Amniotic stem cell (primary cell): ENCODE results near the gene COPE.

ENCODE experiments used
- DNase-seq: peaks from one replicate; lab custom pipeline; 2025; lab: John Stamatoyannopoulos, UW

The COPE gene

DNA sequence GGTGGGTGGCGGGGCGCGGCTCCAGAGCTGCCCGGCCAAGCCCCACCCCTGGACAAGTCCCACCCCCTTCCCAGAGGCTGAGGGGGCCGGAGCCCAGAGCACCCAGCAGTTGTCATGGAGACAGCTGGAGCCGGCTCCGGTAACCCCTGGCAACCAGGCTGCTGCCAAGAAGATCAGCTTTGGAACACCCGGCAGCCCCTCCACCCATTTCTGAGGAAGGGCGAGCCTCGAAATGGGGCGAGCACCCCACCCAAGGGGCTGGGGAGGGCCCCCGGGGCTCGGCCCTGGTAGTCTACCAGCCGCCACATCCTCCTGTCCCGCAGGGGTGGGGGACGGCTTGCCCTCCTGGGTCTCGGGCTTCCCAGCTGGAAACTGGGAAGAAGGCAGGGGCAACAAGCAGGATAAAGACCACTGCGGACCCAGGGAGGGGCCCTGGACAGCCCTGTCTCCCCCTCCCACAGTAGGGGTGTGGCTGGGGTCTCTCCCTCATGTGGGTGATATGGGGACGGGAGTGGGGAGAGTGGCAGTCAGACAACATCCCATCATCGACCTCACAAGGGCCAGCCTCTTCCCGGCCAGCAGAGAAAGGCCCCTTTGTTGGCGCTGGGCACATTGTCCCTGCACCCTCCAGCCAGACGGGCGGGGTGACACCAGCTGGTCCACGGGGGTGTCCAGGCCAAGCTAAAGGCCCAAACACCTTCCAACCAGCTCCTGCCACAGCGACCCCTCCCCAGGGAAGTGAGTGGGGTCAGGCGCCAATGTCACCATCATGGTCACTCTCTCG, 24.7 kb downstream of the COPE start:
- no peak for DNase-seq

DNA sequence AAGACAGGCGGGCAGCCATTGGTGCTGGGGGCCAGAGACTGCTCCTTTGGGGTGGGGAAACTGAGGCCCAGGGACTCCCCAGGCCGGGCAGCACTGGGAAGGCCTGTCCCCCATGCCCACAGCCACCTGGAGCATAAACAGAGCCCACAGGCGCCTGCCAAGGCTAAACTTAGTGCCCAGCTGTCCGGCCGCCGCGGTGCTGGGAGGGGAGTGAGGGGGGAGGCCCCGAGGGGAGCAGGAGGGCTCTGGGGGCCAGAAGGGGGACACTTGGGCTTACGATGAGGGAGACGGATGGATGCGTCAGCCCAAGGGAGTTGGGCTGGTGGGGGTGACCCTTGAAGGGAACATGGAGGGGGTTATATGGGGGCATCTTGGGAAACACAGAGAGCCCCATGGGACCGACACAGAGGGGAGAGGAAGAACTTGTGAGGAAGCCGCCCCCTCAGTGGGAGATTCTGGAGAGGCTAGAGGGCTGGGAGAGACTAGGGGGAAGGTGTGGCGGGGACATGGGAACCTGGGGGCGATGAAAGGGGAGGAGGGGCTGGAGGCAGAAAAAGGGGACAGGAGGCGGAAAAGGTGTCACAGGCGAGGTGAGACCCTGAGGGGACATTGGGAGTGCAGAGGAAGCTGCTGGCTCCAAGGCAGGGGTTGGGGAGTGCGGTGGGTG, 25.5 kb downstream of the COPE start:
- DNase-seq: no peak

DNA sequence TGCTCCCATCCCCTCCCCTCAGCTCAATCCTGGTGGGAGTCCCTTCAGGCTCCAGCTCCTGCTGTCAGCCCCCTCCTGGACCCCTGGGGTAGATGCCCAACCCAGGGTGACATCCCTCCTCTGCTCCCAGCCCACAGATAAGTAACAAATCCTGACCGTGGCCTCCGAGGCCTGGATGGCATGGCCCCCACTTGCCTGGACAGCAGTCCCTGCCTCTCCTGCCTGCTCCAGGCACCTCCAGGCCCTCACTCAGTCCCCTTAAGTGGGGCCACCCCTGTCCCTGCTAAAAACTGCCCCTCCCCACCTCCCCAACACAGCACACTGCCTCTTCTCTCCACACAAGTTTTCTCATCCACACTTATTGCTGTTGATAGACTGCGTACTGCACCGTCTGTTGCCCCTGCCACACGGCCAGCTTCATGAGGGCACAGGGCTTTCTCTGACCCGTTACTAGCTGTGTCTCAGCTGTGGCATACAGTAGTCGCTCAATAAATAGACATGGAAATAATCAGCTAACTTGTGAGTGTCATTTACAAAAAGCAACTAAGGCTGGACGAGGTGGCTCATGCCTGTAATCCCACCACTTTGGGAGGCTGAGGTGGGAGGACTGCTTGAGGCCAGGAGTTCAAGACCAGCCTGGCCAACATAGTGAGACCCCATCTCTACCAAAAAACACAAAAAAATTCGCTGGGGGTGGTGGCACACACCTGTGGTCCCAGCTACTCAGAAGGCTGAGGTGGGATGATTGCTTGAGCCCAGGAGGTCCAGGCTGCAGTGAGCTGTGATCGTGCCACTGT, 29.0 kb downstream of the COPE start:
- DNase-seq: no peak

DNA sequence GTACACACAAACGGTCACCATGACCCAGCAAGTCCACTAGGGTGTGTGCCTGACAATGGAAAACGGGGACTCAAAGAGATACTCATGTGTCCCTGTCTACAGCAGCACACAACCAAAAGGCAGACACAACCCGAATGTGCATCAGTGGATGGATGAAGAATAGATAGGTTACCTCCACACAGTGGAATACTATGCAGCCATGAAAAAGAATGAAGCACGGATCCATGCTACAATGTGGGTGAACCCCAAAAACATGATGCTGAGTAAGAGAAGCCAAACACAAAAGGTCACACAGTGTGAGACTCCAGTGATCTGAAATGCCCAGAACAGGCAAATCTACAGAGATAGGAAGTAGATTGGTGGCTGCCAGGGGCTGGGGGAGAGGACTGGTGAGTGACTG, 32.2 kb downstream of the COPE start:
- DNase-seq: no peak

DNA sequence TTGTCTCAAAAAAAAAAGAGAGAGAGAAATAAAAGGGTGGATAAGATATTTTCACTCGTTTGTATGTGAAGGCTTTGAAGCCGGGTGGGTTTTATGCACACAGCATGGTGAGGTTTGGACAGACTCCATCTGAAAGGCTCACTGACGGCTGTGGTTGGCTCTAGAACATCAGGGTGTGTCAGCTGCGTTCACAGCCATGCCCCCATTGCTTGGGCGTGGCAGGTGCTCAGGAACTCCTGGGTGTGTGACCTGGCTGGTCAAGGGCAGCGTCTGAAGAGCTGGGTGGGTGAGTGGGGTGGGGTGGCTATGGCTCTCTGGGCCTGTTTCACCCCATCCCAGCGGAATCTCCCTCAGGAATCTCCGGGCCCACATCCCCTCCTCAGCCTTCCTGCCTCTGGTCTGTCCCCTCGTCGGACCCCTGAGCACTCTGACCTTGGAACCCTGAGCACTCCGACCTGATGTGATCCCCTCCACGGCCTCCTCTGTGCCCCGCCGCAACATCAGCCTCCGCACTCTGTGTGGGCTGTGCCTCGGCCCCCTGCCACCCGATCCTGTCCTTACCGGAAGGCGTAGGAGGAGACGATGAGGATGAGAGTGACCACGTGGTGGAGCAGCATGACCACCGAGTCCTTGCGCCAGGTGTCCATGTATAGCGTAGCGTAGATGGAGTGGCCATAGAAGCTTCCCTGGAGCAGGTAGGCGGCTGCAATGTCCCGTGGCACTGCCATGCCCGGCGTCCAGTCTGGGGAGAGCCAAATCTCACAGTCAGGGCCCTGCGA, 35.5 kb downstream of the COPE start:
- DNase-seq: no peak

DNA sequence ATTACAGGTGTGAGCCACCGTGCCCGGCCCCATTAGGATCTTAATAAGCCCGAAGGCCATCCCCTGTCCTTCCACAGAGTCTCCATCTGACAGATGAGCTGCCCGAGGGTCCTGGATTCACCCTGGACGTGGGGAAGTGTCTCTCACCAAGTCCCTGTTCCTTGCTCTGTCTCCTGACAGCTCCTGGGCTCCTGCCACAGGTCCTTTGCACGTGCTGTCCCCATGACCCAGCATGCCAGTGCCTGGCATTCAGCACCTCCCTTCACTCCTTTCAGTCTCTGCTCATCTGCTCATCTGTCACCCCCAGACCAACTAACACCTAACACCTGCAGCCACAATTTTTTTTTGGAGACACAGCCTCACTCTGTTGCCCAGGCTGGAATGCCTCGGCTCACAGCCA, 37.7 kb downstream of the COPE start:
- no peak for DNase-seq

DNA sequence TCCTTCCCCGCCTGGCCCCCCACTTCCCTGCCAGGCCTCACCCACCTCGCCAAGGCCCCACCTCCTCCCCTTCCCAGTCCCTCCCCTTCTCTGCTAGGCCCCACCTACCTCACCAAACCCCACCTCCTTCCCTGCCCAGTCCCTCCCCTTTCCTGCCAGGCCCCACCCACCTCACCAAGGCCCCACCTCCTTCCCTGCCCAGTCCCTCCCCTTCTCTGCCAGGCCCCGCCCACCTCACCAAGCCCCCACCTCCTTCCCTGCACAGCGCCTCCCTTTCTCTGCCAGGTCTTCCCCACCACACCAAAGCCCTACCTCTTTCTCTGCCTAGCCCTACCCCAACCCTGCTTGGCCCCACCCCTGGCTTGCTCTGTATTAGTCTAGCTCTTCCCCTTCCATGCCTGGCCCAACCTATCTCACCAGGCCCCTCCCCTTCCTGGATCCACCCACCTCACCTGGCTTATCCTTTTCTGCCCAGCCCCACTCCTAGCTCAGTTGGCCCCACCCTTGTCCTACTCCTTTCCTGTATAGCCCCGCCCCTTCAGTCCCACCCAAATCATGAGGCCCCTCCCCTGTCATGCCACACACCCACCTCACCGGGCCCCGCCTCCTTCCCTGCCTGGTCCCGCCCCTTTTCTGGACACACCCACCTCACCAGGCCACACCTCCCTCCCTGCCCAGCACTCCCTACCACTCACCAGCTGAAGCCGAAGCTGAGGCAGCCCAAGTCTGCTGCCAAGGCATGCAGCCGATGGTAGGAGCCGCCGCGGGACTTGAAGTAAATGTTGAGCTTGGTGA, 39.4 kb downstream of the COPE start:
- no peak for DNase-seq

DNA sequence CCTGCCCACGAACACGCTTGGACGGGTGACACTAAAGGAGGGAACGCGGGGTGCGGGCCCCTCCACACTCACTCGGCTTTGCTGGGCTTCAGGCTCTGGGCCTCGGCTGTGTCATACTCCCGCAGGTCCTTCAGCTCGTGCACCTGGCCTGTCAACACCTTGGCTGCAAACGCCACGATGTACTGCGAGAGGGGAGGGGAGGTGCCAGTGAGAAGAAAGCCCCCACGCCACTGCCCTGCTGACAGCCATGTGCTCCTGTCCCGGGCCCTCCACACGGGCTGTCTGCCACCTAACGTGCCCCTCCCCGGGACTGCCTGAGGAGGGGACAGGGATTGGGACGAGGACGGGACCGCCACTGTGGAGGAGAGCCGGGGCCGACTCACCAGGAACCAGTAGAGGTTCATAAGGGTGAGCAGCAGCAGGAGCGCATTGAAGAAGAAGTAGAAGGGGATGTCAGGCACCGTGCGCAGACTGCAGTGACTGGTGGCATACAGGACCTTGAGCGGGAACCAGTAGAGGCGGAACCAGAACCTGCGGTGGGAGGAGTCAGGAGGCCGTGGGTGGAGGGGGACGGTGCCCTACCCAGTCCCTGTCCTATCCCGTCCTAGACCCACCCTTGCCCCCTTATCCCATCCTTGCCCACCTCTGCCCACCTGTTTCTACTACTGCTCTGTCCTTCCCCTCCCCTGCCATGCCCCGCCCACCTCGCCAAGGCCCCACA, 40.2 kb downstream of the COPE start:
- DNase-seq: no peak

DNA sequence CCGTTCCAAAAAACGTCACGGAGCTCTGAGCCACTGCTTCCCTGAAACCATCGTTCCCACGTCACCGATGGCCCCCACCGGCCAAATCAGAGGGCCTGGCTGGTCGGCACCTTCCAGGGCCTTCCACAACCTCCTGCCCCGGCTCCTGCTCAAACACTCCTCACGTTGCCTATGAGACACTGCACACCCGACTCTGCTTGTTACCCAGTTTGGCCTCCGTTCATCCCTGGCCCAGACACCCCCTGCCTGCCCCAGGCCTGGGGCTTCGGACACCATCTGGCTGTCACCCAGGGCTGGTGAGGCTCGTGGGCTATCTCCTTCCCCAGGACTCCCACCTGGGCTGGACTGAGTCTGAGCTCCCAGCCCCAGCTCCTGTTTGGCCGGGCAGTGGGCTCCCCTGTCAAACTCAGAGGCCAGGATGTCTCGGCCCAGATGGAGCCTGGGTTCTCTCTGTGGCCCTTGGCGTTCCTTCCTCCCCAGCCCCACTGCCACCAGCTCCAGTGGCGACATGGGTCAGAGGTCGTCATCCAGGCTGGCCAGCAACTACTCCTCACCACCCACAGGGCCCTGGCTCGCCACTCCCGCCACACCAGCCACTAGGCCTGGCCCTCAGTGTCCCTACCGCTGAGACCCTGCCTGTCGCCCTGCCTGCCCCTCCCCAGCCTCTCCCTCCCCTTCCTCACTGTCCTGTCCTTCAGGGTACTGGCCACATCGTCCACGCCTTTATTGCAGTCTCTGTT, 41.0 kb downstream of the COPE start:
- no peak for DNase-seq

DNA sequence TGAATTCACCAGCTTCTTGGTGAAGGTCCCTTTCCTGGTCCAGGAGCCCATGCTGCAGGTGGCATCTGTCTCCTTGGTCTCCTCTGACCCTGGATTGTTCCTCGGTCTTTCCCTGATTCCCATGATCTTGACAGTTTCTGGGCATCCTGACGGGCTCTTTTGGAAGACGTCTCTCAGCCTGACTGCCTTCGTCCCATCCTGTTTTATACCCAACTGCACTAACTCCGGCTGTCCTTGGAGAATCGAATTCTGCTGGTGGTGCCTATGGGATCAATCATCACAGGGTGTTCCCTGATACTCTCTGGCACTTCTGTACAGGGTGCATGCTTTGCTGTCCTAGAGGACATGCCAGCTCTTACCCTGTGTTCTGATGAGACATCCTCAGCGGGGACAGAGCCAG, 42.3 kb downstream of the COPE start:
- no peak for DNase-seq

DNA sequence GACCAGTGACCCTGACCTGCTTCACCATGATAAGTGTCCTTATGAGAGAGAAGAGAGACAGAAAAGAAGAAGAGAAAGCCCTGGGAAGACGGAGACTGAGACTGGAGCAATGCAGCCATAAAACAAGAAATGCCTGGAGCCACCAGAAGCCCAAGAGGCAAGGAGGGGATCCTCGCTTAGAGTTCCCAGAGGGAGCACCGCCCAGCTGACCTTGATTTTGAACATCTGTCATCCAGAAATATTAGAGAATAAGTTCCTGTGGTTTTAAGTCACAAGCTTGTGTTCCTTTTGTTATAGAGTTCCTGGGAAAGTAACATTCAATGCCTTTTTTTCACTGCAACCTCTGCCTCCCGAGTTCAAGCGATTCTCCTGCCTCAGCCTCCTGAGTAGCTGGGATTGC, 43.5 kb downstream of the COPE start:
- DNase-seq: no peak

DNA sequence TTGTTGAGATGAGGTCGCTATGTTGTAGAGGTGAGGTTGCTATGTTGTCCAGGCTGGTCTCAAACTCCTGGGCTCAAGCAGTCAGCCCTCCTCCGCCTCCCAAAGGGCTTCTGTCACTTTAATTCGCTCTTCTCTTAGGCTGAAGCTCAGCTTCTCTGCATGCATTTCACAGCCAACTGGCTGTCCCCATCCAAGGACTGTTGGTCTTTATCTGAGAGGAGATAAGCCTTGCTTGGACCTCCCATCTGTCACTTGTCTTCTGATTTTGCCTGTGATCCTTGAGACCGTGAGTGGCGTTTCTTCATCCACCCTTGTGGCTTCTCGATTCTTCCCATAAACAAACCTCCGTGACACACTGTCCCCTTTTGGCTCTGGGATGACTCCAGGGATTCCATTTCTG, 47.6 kb downstream of the COPE start:
- no peak for DNase-seq

DNA sequence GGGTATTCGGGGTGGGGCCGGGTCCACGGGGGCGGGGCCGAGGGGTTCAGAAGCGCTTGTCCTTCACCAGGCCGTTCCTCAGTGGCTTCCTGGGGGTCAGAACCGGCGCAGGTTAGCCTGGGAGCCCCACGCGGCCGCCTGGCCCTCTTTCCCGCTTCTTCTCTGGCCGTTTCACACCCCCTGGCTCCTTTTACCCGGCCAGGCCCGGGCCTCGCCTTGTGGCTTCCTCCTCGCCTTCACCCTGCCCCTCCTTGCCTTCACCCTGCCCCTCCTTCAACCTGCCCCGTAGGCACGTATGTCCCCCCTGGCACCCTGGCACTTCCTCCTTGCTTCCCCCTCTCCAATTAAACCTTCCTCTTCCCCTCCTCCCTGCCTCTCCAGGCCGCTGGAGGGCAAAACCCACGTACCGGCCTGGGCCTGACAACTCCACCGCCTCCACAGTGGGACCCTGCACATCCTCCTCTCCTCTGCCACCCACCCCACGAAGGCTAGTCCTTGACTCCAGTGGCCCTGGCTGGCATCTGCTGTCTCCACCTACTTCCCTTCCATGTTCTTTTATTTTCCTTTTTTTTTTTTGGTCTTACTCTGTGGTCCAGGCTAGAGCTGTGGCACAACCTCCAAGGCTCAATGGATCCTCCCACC, 48.5 kb downstream of the COPE start:
- DNase-seq: no peak

DNA sequence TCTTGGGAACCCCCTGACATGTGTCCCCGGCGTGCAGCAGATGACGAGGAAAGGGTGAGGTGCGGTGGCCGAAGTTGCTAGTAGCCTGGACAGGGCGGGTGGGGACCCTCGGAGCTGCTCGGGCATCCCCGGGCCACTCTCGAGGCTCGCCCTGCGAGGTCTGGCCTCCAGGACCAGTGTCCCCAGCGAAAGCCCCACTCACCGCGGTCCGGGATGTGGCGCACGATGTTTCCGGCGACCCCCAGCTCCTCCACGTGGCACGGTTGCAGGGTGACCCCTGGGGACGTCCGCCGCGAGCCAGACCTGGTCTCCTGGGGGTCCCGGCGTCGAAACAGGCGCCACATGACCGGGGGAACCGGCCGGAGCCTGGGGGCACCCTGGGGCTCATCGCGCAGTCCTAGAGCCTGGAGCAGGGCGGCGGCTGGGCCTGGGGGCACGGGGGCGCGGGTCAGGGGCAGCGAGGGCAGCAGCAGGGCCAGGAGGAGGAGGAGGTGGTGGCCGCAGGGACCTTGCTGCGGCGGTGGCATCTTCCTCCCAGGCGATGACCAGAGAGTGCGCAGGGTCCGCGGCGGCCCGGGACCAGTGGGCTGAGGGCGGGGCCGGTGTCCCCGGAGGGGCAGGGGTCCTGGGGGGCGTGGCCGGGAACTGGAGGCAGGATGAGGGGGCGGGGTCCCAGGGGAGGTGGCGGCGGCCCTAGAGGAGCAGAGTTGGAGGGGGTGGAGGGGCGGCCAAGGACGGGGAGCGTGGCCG, 49.2 kb downstream of the COPE start:
- DNase-seq: no peak

DNA sequence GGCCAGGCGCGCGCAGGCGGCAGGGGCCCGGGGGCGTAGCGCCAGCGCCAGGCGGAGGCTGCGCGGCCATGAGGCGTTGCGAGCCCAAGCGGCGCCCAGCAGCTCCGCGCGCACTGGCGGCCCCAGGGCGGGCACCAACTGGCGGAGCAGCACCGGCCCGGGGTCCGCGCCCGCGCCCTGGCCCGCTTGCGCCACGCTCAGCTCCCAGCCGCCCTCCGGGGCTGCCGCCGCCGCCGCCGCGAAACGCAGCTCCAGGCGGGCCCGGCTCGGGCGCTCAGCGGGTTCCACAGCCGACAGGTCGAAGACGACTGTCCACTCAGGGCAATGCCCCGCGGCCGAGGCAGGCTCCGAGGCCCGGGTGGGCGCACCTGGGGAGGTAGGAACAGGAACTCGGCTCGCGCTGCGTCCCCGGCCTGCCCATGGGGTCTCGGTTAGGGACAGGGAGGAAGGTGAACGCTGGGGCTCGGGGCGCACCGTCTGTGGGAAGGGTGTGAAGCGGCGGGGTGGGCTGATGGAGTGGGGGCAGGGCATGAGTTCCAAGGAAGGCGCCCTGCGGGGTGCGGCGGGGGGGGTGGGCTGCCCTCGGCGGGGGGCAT, 50.1 kb downstream of the COPE start:
- no peak for DNase-seq

DNA sequence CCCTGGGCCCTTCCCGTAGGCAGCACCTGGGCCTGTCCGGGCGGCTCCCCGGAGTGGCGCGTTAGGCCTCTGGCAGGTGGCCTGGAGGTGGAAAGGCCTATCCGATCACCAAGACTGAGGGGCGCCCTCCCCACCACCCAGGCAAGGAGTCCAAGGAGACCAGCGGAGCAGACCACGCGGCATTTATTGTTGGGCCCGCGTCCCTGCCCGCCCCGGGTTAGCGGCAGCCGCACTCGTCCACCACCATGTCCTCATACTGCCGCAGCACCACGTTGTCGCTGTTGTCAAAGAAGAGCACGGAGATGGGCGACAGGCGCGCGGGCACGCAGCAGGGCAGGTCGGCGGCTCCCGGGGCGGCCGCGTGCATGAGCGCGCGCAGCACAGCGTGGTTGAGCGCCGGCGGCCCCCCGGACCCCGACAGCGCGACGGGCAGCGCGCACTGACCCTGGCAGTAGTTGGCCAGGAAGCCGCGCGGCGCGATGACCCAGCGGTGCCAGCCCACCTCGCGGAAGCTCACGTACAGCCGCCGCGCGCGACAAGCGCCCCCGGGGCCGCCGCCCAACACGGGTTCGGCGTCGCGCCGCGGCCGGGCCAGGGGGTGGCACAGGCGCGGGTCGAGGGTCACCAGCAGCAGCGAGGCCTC, 50.7 kb downstream of the COPE start:
- DNase-seq: no peak

DNA sequence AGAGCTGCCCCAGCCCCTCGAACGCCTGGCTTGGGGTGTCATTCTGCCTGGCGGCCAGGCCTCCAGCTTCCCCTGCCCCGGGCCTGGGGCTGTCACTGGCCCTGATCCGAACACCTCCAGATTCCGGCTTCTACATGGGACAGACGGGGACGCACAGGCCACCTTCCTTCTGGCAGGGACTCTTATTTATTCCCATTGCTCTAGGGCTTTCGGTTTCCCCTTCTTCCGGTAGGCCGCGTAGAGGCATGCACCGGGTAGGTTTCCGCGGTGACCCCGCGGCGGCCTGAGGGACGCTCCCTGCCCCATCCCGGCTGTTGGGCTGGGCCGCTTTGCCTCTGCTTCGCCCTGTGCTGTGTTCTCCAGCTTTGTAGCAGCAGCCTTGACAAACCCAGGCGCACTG, 51.4 kb downstream of the COPE start:
- DNase-seq: no peak

DNA sequence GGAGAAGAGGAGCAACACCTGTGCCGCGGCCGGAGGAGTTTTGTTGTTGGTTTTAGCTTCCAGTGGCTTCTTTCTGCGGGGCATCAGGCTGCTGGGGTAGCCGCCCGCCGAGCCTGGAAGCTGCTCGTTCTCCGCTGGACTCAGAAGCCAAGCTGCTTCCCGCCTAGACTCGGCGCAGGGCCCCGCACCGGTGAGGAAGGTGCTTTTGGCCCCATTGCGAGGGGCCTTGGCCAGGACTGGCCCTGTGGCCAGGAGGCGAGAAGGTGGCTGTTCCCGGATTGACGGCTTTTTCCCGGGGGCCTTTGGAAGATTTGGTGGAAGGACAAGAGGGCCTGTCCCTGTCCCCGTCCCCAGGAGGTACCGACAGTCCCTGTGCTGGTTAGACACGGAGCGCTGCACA, 52.0 kb downstream of the COPE start:
- no peak for DNase-seq
